ENCODE measurements around the gene PI16. TPM values are rescaled to one million over a fixed set of nuclear protein-coding genes. Genes with fewer than 3 reads are reported as not detected.

The PI16 gene
- total RNA-seq, 1 donor from 2014 or later = 20.5 TPM

GRCh38 chr6:36955136-36955535 lies 598 bp downstream of the PI16 start:
- Mint-ChIP-seq H3K27ac (ENCODE audit: unreplicated experiment) (no peak overlapping the region), H3K4me1 (ENCODE audit: unreplicated experiment) (peaks cover 37% of the 10 kb centered on the region), H3K4me3 (ENCODE audit: unreplicated experiment) (peak overlapping the region; percentile 3), H3K9me3 (ENCODE audit: unreplicated experiment) (no peaks in the 10 kb centered on the region), H3K27me3 (ENCODE audit: unreplicated experiment) (peaks cover 10% of the 10 kb centered on the region), H3K36me3 (ENCODE audit: low read depth, unreplicated experiment) (peaks cover 2% of the 10 kb centered on the region)
- no peak for DNase-seq (ENCODE audit: low spot score)
- TF ChIP-seq CTCF (IDR thresholded peaks at IDR 0.05; ENCODE audit: unreplicated experiment) = no peak

DNA sequence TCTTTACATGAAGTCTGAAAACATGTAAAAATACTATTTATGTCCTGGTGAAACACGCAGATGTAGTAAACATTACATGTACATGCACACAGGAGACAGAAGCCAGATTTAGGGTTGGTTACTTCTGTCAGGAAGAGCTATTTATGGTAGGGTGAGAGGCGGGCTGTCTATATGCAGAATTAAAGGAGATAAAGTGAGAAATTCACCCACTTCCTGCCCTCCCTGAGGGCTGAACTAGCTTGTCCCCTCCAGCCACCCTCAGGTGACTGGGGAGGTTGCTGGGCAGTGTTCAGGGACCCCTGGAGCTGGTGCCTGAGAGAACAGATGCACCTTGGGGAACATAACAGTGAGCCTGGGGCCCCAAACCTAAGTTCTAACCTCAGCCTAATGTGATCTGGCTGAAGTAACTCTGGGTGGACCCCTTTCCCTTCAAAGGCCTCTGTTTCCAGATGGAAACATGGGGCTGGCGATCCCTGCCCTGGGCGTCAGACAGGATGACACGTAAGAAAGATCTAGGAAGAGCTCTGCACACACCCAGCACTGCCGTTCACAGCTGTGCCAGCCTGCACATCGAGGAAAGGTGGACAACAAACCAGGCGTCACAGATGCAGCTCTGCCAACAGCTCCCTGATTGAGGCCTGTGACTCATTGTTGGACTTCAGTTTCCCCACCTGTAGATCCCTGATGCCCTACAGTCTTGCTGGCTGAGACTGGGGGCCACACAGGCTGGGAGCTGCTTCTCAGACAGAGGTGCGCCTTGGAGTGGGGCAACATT lies 1.3 kb downstream of the PI16 start:
- H3K4me1 Mint-ChIP-seq (ENCODE audit: unreplicated experiment) = peaks cover 38% of the 10 kb centered on the region
- no peak for DNase-seq (ENCODE audit: low spot score)
- H3K4me3 Mint-ChIP-seq (ENCODE audit: unreplicated experiment) = peak overlapping the region; percentile 3
- H3K36me3 Mint-ChIP-seq (ENCODE audit: low read depth, unreplicated experiment) = peaks cover 4% of the 10 kb centered on the region
- H3K9me3 Mint-ChIP-seq (ENCODE audit: unreplicated experiment) = no peaks in the 10 kb centered on the region
- H3K27ac Mint-ChIP-seq (ENCODE audit: unreplicated experiment) = no peak overlapping the region
- H3K27me3 Mint-ChIP-seq (ENCODE audit: unreplicated experiment) = peaks cover 14% of the 10 kb centered on the region
- TF ChIP-seq CTCF (IDR thresholded peaks at IDR 0.05; ENCODE audit: unreplicated experiment) = no peak

DNA sequence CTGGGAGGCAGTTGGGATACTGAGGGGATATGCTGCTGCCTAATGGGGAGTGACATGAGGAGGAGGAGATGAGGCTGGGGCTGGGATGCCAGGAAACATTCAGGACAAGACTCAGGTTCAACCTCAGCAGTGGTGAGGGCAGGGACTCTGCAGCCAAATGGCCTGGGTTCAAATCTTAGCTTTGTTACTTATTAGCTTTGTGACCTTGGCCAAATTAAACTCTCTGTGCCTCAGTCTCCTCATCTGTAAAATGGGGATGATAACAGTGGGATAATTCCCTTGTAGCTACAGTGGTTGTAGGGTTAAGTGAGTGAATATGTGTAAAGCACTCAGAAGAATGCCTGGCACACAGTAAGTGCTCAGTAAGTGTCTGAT lies 1.9 kb downstream of the PI16 start:
- Mint-ChIP-seq H3K36me3 (ENCODE audit: low read depth, unreplicated experiment) (peaks cover 4% of the 10 kb centered on the region), H3K4me3 (ENCODE audit: unreplicated experiment) (no peak overlapping the region), H3K4me1 (ENCODE audit: unreplicated experiment) (peaks cover 38% of the 10 kb centered on the region), H3K27ac (ENCODE audit: unreplicated experiment) (no peak overlapping the region), H3K9me3 (ENCODE audit: unreplicated experiment) (no peaks in the 10 kb centered on the region), H3K27me3 (ENCODE audit: unreplicated experiment) (peaks cover 16% of the 10 kb centered on the region)
- DNase-seq (ENCODE audit: low spot score) = no peak
- no peak for TF ChIP-seq CTCF (IDR thresholded peaks at IDR 0.05; ENCODE audit: unreplicated experiment)

DNA sequence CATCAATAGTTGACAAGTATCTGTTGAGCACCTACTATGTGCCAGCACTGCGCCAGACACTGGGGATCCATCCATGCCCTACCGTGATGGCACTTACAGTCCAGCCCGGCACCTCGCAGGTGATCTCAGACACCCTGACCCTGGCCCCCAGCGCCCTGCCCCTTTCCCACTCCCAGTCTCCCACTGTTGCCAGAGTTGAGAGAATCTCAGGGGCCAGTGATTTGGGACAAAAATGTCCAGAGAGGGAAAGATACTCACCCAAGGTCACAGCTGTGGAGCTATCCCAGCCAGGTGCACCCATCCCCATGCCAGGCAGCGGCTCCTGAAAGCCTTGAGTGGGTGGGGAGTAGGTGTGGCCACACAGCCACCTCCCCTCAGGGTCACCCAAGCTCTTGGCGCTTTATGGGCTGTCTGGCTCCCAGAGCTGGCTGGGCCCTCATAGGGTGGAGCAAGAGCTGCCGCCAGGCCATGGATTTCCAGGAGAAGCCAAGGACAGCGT lies 3.3 kb downstream of the PI16 start:
- peaks cover 6% of the 10 kb centered on the region for H3K36me3 Mint-ChIP-seq (ENCODE audit: low read depth, unreplicated experiment)
- no peak overlapping the region for H3K27ac Mint-ChIP-seq (ENCODE audit: unreplicated experiment)
- H3K4me1 Mint-ChIP-seq (ENCODE audit: unreplicated experiment) = peaks cover 40% of the 10 kb centered on the region
- TF ChIP-seq CTCF (IDR thresholded peaks at IDR 0.05; ENCODE audit: unreplicated experiment) = no peak
- no peak overlapping the region for H3K4me3 Mint-ChIP-seq (ENCODE audit: unreplicated experiment)
- H3K27me3 Mint-ChIP-seq (ENCODE audit: unreplicated experiment) = peaks cover 18% of the 10 kb centered on the region
- no peak for DNase-seq (ENCODE audit: low spot score)
- H3K9me3 Mint-ChIP-seq (ENCODE audit: unreplicated experiment) = no peaks in the 10 kb centered on the region

DNA sequence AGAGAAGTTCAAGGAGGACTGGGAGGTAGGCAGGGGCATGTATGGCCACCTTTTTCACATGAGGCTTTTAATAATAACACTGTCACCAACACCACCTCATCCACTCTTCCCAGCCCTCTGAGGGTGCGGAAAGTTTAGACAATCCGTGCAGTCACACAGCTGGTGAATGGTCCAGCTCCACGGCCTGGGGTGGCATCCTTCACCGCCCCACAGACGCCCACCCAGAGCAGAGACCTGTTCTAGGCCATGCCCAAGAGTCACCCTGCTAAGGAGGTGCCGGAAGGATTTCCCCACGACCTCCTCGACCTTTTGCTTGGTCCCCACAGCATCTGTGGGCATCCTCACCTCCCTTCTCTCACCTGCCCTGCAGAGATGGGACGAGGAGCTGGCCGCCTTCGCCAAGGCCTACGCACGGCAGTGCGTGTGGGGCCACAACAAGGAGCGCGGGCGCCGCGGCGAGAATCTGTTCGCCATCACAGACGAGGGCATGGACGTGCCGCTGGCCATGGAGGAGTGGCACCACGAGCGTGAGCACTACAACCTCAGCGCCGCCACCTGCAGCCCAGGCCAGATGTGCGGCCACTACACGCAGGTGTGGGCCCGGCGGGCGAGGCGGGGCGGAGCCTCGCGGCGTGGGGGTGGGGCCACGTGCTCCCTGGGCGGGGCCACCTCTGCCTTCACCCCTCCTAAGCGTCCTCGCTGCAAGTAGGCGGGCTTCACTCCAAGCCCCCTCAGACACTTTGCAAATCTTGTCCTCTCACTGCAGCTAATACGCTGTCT lies 4.4 kb downstream of the PI16 start:
- no peak overlapping the region for H3K27ac Mint-ChIP-seq (ENCODE audit: unreplicated experiment)
- H3K4me1 Mint-ChIP-seq (ENCODE audit: unreplicated experiment) = peaks cover 38% of the 10 kb centered on the region
- H3K9me3 Mint-ChIP-seq (ENCODE audit: unreplicated experiment) = no peaks in the 10 kb centered on the region

More for the DNA sequence above, 4.4 kb downstream of the PI16 start:
- no peak for TF ChIP-seq CTCF (IDR thresholded peaks at IDR 0.05; ENCODE audit: unreplicated experiment)
- H3K36me3 Mint-ChIP-seq (ENCODE audit: low read depth, unreplicated experiment) = peaks cover 9% of the 10 kb centered on the region
- no peak overlapping the region for H3K4me3 Mint-ChIP-seq (ENCODE audit: unreplicated experiment)
- DNase-seq (ENCODE audit: low spot score) = no peak
- H3K27me3 Mint-ChIP-seq (ENCODE audit: unreplicated experiment) = peaks cover 18% of the 10 kb centered on the region

Data from endothelial cell (in vitro differentiated cells).